ENCODE results near the gene PRKCE.

The PRKCE gene

GRCh38 chr2:45909171-45909565 is 257.7 kb downstream of the PRKCE start:
- no peaks in the 10 kb centered on the region for H3K36me3 Mint-ChIP-seq (ENCODE audit: low read depth)
- H3K4me1 Mint-ChIP-seq, result peaks cover 24% of the 10 kb centered on the region
- no peaks in the 10 kb centered on the region for H3K9me3 Mint-ChIP-seq
- H3K27me3 Mint-ChIP-seq (ENCODE audit: low read depth), result peaks cover 65% of the 10 kb centered on the region
- no peak overlapping the region for H3K4me3 Mint-ChIP-seq
- no peak overlapping the region for H3K27ac Mint-ChIP-seq
- TF ChIP-seq CTCF (IDR thresholded peaks at IDR 0.05; ENCODE audit: unreplicated experiment in 3 of 3), result no peak

DNA sequence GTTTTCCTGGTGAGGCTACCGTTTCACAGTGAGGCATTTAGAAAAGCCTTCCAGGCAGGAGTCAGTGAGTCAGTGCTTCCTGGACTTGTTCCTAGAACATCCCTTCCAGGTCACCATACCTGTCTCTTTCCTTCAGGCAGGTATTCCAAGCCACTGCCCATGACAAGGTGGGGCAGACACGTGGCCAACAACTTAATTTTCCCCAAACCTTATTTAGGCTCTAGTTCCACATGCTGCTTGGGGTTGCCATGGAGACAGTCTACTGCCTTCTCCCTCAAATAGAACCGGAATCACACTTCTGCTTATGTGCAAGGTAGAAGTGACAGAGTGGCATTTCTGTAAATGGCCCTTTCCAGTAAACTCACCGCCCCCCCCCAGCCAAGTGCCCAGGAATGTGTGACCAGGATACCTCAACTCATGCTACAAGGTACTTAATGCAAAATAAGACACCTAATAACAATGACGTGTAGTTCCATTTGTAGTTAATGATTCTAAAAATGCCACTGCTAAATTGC is 258.3 kb downstream of the PRKCE start:
- Mint-ChIP-seq H3K27me3 (ENCODE audit: low read depth) (peaks cover 65% of the 10 kb centered on the region), H3K36me3 (ENCODE audit: low read depth) (no peaks in the 10 kb centered on the region), H3K4me3 (no peak overlapping the region), H3K27ac (no peak overlapping the region), H3K9me3 (no peaks in the 10 kb centered on the region), H3K4me1 (peaks cover 19% of the 10 kb centered on the region)
- no peak for TF ChIP-seq CTCF (IDR thresholded peaks at IDR 0.05; ENCODE audit: unreplicated experiment in 3 of 3)

DNA sequence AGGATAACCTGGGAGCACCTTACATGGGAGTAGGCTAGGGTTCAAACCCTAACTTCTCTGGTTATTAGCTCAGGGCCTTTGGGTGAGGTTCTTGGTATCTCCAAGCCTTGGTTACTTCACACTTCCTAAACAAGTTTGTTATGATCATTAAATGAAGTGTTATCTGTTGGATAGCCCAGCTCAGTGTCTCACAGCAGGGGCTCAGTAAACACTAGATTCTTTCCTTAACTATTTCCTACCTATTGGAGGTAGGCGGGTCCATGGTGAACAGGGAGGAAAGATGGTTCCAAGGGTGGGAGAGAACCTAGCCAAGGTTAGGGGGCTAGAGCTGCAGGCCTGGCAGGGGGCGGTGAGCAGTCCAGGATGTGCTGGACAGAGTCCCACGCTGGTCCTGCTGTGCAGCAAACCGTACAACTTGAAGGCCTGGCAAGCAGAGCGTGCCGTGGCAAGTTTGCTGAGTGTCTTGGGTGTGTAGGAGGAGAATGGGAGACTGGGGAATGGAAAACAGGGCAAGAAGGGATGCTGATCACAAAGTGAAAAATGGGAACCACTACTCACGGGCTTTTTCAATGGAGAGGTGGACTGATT is 259.1 kb downstream of the PRKCE start:
- Mint-ChIP-seq H3K36me3 (ENCODE audit: low read depth) (no peaks in the 10 kb centered on the region), H3K4me1 (peaks cover 19% of the 10 kb centered on the region), H3K9me3 (no peaks in the 10 kb centered on the region), H3K4me3 (no peak overlapping the region), H3K27ac (no peak overlapping the region), H3K27me3 (ENCODE audit: low read depth) (peaks cover 63% of the 10 kb centered on the region)
- no peak for TF ChIP-seq CTCF (IDR thresholded peaks at IDR 0.05; ENCODE audit: unreplicated experiment in 3 of 3)

DNA sequence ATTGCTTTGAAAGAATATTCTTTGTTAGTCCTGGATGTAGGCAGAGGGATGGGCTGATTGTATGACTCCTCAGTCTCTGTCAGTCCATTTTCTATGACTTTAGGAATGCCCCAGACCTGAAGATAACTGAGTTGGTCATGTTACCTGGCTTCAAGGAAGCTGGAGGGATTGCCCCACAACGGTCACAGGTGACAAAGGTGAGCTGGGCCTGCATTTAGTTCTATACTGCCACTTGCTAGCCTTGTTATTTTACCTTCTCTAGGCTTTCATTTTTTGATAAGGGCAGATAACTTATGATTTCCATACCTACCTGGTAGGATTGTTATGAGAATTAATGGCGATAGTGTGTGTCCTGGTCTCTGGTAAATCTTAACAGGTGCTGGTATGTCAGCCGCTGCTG is 260.1 kb downstream of the PRKCE start:
- H3K27ac Mint-ChIP-seq, result no peak overlapping the region
- peaks cover 19% of the 10 kb centered on the region for H3K4me1 Mint-ChIP-seq
- H3K4me3 Mint-ChIP-seq, result no peak overlapping the region
- no peaks in the 10 kb centered on the region for H3K36me3 Mint-ChIP-seq (ENCODE audit: low read depth)
- no peaks in the 10 kb centered on the region for H3K9me3 Mint-ChIP-seq
- no peak for TF ChIP-seq CTCF (IDR thresholded peaks at IDR 0.05; ENCODE audit: unreplicated experiment in 3 of 3)
- H3K27me3 Mint-ChIP-seq (ENCODE audit: low read depth), result peaks cover 65% of the 10 kb centered on the region

- Mint-ChIP-seq H3K36me3 (ENCODE audit: low read depth) (no peaks in the 10 kb centered on the region), H3K4me1 (peaks cover 19% of the 10 kb centered on the region), H3K27me3 (ENCODE audit: low read depth) (peaks cover 68% of the 10 kb centered on the region), H3K27ac (no peak overlapping the region), H3K9me3 (no peaks in the 10 kb centered on the region), H3K4me3 (no peak overlapping the region)
- TF ChIP-seq CTCF (IDR thresholded peaks at IDR 0.05; ENCODE audit: unreplicated experiment in 3 of 3), result no peak
Measured at GRCh38 chr2:45912109-45912508, 260.6 kb downstream of the PRKCE start.

- Mint-ChIP-seq H3K4me1 (peaks cover 16% of the 10 kb centered on the region), H3K4me3 (no peak overlapping the region), H3K27me3 (ENCODE audit: low read depth) (peaks cover 62% of the 10 kb centered on the region), H3K36me3 (ENCODE audit: low read depth) (no peaks in the 10 kb centered on the region), H3K27ac (no peak overlapping the region), H3K9me3 (no peaks in the 10 kb centered on the region)
- TF ChIP-seq CTCF (IDR thresholded peaks at IDR 0.05; ENCODE audit: unreplicated experiment in 3 of 3), result no peak
Measured at GRCh38 chr2:45913539-45913938, 262.1 kb downstream of the PRKCE start.

Data from nephron (organoid).